GM12878 (cell line): ENCODE data around the gene AKAP7.

Source experiments
- BACH1 ChIP-seq: fragments of 450-650 bp; IDR thresholded peaks from 2 replicates; pipeline ENCODE4 v1.6.1; 2017; ENCODE audit warnings: mild to moderate bottlenecking, borderline replicate concordance
- CBX3 ChIP-seq: fragments of 200-600 bp; sonication (generic); IDR thresholded peaks from 2 replicates; pipeline ENCODE4 v1.6.1; 2016; ENCODE audit warnings: low read depth, borderline replicate concordance
- CTCF ChIP-seq, 3 experiments: IDR thresholded peaks in 2 of 3; conservative IDR thresholded peaks in 1 of 3; 2 replicates each; pipeline ENCODE4 v1.5.1; 2011; ENCODE audit warnings: low read depth in 3 of 3, low read length in 3 of 3, mild to moderate bottlenecking in 3 of 3, control low read depth in 2 of 3, moderate library complexity in 2 of 3, inconsistent platforms in 1 of 3, mixed read lengths in 1 of 3; ENCODE audit not compliant: control insufficient read depth in 2 of 3, insufficient read depth in 1 of 3; ENCODE audit errors: extremely low read depth in 1 of 3
- EGR1 ChIP-seq, 2 experiments: IDR thresholded peaks; 1 replicate in 1 of 2; 2 replicates in 1 of 2; pipeline ENCODE4 v1.6.1; 2011 to 2012; ENCODE audit warnings: low read depth in 2 of 2, low read length in 2 of 2, borderline replicate concordance in 1 of 2, mild to moderate bottlenecking in 1 of 2, moderate library complexity in 1 of 2
- EP300 ChIP-seq, 2 experiments: fragments of 150-350 bp in 1 of 2; IDR thresholded peaks; 2 replicates each; pipeline ENCODE4 v1.6.1; 2011 to 2012; ENCODE audit warnings: low read depth in 2 of 2, low read length in 2 of 2, borderline replicate concordance in 1 of 2, improper control_type of control experiment in 1 of 2, inconsistent platforms in 1 of 2; ENCODE audit not compliant: control insufficient read depth in 1 of 2
- POLR2AphosphoS2 ChIP-seq: IDR thresholded peaks from 2 replicates; pipeline ENCODE4 v1.6.1; 2011; ENCODE audit warnings: low read depth, mild to moderate bottlenecking, low read length, improper control_type of control experiment, moderate library complexity
- POLR2AphosphoS5 ChIP-seq: IDR thresholded peaks from 2 replicates; pipeline ENCODE4 v1.6.1; 2011; ENCODE audit warnings: mild to moderate bottlenecking, low read length, inconsistent platforms
- SP1 ChIP-seq: IDR thresholded peaks from one replicate; pipeline ENCODE4 v1.6.1; 2011; ENCODE audit warnings: low read depth, low read length
- SREBF1 ChIP-seq: IDR thresholded peaks from 2 replicates; pipeline ENCODE4 v1.6.1; 2012; ENCODE audit warnings: mild to moderate bottlenecking, low read length
- TAF1 ChIP-seq: IDR thresholded peaks from 2 replicates; pipeline ENCODE4 v1.6.1; 2011; ENCODE audit warnings: mild to moderate bottlenecking, low read depth, low read length, borderline replicate concordance
- YY1 ChIP-seq: IDR thresholded peaks from 2 replicates; pipeline ENCODE4 v1.6.1; 2011; ENCODE audit warnings: low read depth, mild to moderate bottlenecking, low read length
- ZSCAN29 ChIP-seq: fragments of 450-650 bp; IDR thresholded peaks from 2 replicates; pipeline ENCODE4 v1.6.1; 2017; ENCODE audit warnings: mild to moderate bottlenecking, moderate library complexity
- TF ChIP-seq, protein P1 (sequence below): IDR thresholded peaks from 2 replicates; pipeline ENCODE4 v1.6.1; 2012; ENCODE audit warnings: mild to moderate bottlenecking, low read depth, low read length

DNA sequence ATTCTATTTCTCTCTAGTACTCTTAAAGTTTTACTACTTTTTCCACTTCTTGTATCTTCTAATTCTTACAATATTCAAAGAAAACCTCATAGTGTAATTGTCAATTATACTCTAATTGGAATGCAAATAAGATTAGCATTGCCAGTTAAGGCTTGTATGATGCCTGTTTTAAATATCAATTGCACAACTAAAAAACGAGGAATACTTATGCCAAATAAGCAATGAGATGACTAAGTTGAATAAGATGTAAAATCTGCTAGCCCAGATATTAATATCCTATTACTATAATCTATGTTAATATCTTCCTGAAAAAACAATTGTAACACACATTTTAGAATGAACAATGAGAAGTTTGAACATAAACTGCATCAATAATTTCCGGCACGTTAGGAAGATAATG, 13.3 kb upstream of the AKAP7 start:
- TF ChIP-seq CBX3, result no peak
- no peak for TF ChIP-seq EGR1 (IDR thresholded peaks at IDR 0.05; ENCODE audit: borderline replicate concordance in 1 of 2, low read depth in 2 of 2, low read length in 2 of 2)
- TF ChIP-seq ZSCAN29, result no peak
- no peak for TF ChIP-seq SP1
- no peak for TF ChIP-seq EP300 (IDR thresholded peaks at IDR 0.05; ENCODE audit: borderline replicate concordance in 1 of 2, control insufficient read depth in 1 of 2, low read depth in 2 of 2, low read length in 2 of 2)
- no peak for TF ChIP-seq BACH1
- no peak for TF ChIP-seq POLR2AphosphoS2
- no peak for TF ChIP-seq SREBF1
- no peak for TF ChIP-seq CTCF (IDR thresholded peaks at IDR 0.05 in 2 of 3, conservative IDR thresholded peaks at IDR 0.05 in 1 of 3; ENCODE audit: control insufficient read depth in 2 of 3, extremely low read depth in 1 of 3, insufficient read depth in 1 of 3, low read depth in 3 of 3, low read length in 3 of 3)
- TF ChIP-seq YY1, result no peak
- TF ChIP-seq, protein P1, sequence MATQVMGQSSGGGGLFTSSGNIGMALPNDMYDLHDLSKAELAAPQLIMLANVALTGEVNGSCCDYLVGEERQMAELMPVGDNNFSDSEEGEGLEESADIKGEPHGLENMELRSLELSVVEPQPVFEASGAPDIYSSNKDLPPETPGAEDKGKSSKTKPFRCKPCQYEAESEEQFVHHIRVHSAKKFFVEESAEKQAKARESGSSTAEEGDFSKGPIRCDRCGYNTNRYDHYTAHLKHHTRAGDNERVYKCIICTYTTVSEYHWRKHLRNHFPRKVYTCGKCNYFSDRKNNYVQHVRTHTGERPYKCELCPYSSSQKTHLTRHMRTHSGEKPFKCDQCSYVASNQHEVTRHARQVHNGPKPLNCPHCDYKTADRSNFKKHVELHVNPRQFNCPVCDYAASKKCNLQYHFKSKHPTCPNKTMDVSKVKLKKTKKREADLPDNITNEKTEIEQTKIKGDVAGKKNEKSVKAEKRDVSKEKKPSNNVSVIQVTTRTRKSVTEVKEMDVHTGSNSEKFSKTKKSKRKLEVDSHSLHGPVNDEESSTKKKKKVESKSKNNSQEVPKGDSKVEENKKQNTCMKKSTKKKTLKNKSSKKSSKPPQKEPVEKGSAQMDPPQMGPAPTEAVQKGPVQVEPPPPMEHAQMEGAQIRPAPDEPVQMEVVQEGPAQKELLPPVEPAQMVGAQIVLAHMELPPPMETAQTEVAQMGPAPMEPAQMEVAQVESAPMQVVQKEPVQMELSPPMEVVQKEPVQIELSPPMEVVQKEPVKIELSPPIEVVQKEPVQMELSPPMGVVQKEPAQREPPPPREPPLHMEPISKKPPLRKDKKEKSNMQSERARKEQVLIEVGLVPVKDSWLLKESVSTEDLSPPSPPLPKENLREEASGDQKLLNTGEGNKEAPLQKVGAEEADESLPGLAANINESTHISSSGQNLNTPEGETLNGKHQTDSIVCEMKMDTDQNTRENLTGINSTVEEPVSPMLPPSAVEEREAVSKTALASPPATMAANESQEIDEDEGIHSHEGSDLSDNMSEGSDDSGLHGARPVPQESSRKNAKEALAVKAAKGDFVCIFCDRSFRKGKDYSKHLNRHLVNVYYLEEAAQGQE, result no peak
- TF ChIP-seq TAF1, result no peak
- TF ChIP-seq POLR2AphosphoS5, result no peak
